Measurements from ENCODE around the gene NUMBL.

- TF ChIP-seq, protein P1, sequence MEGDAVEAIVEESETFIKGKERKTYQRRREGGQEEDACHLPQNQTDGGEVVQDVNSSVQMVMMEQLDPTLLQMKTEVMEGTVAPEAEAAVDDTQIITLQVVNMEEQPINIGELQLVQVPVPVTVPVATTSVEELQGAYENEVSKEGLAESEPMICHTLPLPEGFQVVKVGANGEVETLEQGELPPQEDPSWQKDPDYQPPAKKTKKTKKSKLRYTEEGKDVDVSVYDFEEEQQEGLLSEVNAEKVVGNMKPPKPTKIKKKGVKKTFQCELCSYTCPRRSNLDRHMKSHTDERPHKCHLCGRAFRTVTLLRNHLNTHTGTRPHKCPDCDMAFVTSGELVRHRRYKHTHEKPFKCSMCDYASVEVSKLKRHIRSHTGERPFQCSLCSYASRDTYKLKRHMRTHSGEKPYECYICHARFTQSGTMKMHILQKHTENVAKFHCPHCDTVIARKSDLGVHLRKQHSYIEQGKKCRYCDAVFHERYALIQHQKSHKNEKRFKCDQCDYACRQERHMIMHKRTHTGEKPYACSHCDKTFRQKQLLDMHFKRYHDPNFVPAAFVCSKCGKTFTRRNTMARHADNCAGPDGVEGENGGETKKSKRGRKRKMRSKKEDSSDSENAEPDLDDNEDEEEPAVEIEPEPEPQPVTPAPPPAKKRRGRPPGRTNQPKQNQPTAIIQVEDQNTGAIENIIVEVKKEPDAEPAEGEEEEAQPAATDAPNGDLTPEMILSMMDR (IDR thresholded peaks at IDR 0.05) = no peak
- TF ChIP-seq POLR2A (IDR thresholded peaks at IDR 0.05) = no peak
Observed at GRCh38 chr19:40630571-40631160, 59.8 kb downstream of the NUMBL start.
